ENCODE results near the gene COG4.
"Not testable (repeated sequence)": the region's sequence is repeated elsewhere in the genome, so short reads cannot be mapped to it uniquely, and the experiment has no call there.

Gene COG4

DNA sequence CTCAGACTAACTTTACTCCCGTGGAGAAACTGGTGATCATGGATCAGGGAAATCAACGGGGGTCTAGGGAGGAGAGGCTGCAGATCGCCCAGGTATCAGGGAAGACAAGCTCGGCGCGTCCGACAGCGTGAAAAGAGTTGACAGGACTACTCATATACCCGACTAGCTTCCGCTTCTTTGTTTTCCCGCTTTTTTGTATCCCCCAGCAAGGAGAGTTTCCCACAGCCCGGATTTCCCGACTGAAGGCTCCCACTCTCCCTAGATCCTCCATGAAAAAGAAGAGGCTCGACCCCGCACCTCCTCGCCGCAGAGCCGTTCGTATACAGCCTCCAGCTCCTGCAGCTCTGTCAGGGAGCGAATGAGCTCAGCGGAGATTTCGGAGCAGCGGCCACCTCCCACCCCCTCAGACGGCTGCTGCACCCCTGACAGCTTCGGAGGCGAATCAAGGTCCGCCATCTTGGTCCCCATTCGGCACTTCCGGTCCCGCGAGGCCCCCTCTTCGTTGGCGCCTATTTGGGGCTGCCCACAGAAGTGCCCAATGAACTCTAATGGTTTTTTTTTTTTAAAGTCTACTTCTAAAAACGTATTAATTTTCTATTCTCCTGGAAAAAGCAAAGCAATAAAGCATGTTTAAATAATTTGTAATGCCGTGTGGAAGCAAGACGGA, at the start of gene COG4:
COG4 (minus strand) TSS at position 479 of the 667 bp plus-strand sequence; CDS start at position 468, 11 bp downstream.
- DNase-seq = peak; percentile 93

DNA sequence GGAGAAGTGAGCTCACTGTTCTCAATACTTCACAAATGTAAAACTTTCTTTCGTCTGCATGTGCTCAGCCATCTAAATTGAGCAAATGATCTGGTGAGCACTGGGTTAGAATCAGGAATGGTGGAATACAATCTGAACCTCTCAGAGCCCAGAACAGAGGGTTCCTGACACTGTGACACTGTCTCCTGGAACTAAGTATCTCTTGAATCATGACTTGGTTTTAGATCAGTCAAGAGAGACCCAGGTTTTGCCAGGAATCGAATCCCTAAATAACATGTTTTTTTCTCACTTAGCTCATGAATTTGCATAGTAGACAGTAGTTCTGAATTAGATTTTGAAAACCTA, 49.5 kb upstream of the COG4 start:
- no peak for DNase-seq

DNA sequence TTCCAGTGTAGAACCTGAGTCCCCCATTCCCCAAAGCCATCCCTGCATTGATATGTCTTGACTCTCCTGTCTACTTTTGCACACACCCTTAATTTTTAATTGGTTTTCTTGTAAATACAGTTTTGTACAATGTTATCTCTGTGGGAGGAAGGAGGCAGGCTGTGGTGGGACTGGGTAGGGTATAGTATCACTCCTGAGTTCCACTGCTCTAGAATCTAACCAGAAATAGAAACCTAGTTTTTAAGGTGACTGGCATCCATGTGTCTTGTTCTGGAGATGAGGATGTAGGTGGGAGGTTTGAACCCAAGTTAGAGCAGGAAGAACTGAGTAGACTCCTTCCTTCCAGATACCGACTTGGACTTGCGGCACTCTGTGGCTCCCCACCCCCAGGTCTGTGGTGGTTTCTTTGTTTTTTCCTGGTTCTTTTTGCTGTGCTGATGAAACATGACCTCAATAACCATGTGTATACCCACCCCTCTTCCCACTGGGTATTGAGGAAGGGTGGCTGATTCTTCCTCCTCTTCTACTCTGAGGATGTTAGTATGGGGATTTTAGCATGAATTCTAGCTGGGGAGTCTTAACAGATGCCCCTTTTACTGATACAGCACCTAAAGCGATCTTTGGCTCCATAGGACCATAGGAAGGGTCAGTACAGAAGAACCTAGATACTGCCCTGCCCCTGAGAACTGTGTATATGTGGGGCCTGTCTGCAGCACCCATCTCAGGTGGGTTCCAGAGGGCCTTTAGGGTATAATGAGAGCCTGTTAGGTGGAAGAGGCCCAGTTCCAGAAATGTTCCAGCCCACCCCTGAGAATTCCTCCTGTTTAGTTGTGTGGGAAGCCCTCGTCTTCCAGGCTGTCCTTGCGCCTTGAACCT, 48.9 kb upstream of the COG4 start:
- DNase-seq = no peak

DNA sequence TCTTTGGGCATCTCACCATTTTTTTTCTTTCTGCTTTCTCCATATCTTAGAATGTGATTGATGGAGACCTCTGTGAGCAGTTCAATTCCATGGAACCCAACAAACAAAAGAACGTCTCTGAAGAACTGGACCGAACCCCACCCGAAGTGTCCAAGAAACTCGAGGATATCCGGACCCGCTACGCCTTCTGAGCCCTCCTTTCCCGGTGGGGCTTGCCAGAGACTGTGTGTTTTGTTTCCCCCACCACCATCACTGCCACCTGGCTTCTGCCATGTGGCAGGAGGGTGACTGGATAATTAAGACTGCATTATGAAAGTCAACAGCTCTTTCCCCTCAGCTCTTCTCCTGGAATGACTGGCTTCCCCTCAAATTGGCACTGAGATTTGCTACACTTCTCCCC, 48.3 kb upstream of the COG4 start:
- DNase-seq = no peak

DNA sequence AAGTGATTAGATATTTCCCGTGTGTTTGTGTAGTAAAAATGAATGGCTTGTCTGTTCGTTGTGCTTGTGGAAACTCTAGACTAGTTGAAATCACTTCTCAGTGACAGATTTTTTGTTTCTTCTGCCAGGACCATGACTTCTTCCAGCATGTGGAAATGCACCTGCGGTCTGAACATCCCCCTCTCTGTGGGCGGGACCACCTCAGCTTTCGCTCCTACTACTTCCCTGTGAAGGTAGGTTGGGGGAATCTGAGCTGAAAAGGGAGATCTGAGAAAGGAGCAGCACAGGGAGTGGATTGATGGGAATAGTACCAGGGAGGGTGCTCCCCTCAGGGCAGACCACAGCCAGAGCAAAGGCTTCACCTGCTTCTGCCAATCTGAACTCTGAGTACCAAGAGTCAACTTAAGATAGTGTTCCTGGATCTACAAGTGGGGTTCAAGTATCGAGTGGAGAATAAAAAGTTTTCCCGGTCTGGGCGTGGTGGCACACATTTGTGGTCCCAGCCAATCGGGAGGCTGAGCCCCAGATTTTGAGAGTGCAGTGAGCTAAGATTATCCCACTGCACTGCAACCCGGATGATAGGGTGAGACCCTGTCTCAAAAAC, 47.7 kb upstream of the COG4 start:
- DNase-seq = no peak

DNA sequence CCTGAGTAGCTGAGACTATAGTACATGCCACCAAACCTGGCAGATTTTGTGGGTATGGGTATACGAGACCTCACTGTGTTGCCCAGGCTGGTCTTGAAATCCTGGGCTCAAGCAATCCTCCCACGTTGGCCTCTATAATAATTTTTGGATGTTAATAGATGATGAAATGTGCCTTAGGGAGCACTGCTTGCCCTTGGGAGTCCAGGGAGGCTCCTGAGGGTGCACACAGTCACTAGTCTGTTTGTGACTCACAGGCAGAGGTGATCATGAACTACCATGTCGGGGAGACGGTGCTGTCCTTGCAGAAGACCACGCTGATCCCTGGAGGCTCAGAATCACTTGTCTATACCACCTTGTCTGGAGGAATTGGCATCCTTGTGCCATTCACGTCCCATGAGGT, 46.4 kb upstream of the COG4 start:
- no peak for DNase-seq

DNA sequence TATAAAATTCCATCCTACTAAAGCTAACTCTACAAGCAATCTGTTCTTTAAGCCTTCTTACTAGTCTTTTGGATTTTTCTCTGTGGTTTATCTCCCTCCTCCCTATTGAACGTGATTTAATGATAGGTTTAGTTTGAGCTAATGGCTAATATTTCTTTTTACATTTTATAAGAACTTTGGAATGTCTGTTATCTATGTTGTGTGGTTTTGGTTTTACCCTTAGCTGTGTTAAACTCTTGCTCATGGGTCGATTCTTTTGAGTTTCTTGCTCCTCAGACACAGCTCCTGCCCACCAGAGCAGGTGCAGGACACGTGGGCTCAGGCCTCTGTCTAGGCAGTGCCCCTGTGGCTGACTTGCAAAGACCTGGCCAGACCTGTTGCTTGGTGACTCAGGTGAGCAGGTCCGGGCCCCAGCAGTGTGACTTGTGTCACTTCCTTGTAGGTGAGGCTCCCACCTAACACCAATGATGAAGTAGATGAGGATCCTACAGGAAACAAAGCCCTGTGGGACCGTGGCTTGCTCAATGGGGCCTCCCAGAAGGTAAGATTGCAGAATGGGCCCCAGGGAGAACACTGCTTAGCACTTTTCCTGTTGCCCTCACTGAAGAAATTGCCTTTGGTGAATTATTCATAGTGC, 45.4 kb upstream of the COG4 start:
- DNase-seq = no peak

DNA sequence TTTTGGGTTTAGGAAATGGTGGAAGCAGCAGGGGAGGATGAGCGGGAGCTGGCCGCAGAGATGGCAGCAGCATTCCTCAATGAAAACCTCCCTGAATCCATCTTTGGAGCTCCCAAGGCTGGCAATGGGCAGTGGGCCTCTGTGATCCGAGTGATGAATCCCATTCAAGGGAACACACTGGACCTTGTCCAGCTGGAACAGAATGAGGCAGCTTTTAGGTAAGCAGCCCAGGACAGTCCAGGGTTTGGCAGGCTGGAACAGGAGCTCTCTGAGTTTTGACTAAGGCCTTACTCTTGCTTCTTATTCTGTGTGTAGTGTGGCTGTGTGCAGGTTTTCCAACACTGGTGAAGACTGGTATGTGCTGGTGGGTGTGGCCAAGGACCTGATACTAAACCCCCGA, 41.7 kb upstream of the COG4 start:
- no peak for DNase-seq

DNA sequence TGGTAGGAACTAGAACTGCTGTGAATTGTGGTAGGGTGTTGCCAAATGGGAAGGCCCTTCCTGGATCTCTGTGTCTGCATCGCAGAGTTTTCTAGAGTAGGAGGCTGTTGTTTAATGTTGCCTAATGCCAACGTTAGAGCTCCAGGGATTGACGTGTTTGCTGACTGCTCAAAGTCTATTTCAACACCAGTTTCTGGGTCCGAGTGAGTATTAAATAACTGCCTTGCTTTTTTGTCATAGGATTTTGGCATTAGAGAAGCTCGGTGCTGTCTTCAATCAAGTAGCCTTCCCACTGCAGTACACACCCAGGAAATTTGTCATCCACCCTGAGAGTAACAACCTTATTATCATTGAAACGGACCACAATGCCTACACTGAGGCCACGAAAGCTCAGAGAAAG, 40.3 kb upstream of the COG4 start:
- no peak for DNase-seq

DNA sequence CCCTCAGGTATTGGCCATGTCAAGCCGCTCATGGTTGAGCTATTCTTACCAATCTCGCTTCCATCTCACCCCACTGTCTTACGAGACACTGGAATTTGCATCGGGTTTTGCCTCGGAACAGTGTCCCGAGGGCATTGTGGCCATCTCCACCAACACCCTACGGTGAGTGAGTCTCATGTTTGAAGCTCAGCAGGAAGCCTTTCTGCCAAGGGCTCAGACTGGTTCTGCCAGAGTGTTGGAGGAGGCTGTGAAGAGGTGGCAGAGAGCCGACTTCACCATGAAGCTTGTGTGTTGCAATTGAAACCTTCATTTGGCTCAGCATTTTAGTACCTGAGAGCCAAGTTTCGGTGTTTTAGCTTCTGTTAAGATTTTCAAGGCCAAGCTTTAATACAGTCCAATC, 38.3 kb upstream of the COG4 start:
- no peak for DNase-seq

DNA sequence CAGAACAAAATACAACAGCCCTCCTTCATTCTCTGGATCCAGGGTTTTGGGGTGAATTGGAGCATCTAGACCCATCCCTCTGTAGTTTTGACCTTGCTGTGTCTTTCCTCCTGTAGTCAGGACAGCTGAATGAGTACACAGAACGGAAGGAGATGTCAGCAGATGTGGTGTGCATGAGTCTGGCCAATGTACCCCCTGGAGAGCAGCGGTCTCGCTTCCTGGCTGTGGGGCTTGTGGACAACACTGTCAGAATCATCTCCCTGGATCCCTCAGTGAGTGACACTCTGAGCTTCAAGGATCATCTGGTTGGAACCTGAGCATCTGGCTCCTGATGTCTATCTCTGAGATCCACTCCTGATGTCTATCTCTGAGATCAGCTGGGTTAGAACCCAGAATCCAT, 32.7 kb upstream of the COG4 start:
- no peak for DNase-seq

DNA sequence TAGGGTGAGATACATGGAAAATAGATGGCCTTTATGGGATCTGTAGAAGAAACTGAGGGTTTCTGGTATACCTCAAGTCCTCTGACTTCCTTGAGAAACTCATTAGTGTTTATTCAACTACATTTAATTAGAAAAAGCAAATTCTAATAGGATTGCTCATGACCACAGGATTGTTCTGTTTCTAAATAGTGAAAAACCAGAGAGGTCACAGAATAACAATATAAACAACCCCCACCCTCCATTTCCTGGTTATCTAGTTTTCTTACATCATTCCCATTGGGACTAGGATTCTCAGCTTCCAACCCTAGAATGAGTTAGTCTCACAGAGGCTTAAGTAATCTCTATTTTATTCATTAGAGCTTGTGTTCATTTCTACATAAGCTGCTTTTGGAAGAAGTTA, 30.3 kb upstream of the COG4 start:
- DNase-seq = no peak

DNA sequence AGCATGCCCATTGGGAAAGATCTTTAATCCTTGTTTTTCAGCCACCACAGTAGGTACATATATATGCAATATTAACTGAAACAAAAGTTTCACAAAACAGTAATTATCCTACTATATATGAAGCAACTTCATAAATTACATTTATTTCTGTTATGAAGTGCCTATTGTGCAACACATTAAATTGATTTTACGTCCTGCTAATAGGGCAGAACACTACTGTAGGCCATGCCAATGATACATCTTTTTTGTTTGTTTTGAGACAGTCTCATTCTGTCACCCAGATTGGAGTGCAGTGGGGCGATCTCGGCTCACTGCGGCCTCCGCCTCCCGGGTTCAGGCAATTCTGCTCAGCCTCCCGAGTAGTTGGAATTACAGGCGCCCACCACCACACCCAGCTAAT, 29.3 kb upstream of the COG4 start:
- DNase-seq = no peak

DNA sequence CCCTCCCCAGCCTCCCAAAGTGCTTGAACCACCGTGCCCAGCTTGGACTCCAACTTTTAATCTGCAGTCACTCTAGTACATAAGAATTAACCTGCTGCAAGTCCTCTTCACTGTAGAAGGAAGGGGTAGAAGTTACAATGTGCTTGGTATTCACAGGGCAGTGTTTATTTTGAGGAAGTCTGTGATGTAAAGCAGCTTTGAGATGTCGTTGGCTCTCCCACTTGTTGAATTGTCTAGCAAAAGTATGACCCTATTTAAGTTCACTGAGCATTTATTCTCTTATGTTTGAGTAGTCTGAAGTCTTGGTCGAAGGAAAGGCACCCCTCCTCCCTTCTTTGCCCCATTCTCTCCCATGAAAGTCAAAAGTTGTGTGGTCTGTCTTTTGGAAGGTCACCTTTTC, 28.4 kb upstream of the COG4 start:
- no peak for DNase-seq

DNA sequence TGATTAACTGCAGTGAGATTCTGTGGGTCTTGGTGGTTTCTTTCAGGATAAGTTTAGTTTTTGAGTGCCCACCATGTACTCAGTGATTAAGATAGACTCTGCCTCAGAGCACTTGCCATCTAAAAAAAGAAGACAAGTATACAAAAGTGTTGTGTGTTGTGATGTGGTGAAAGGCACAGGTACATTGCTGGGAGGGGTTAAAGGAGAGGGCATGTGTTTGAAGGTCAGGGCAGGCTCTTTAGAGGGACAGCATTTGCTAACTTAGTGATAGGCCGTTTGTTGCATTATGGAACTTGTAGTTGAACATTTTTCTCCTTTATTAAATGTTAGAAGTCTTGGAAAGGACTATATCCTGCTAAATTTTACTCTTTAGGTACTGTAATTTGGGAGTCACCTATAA, 26.7 kb upstream of the COG4 start:
- no peak for DNase-seq

DNA sequence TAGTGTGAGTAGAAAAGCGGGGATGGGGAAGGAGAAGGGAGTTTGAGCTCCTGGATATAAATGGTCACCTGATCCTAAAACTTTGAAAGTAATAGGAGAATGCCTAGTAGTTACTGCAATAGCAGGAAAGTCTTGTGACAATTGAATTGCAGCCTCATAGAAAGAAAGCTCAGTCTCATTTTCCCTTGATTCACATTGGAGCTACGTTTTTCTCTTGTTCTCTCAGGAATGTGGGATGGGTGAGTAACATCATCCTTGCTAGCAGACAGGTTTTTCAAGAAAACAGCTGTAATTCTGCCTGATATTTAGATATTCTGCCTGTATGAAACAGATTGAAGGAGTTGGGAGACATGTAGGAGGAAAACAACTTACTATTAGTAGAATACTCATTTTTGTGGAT, 25.6 kb upstream of the COG4 start:
- no peak for DNase-seq

DNA sequence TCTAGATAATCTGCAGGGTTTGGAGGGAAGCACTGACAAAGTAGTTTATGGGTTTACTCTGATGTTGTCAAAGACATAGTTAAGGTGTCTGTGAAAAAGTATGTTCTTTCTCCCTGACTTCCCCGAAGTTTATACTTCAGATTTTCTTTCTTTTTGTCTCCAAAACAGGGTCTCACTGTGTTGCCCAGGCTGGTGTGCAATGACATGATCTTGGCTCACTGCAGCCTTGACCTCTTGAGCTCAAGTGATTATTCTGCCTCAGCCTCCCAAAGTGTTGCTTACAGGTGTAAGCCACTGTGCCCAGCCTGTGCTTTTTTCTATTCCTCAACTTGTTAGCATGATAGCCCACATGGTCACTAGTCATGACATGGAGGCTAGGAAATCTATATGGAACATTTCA, 21.2 kb upstream of the COG4 start:
- DNase-seq = no peak

DNA sequence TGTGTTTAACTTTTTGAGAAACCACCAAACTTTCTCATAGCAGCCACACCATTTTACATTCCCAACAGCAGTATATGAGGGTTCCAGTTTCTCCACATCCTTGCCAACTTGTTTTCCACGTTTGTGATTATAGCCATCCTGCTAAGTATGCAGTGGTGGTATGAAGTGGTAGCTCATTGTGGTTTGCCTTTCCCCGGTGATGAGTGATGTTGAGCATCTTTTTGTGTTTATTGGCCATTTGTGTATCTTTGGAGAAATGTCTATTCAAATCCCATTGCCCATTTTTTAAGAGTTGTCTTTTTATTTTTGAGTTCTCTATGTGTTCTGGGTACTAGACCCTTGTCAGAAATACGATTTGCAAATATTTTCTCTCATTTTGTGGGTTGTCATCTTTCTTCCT, 17.6 kb upstream of the COG4 start:
- no peak for DNase-seq

DNA sequence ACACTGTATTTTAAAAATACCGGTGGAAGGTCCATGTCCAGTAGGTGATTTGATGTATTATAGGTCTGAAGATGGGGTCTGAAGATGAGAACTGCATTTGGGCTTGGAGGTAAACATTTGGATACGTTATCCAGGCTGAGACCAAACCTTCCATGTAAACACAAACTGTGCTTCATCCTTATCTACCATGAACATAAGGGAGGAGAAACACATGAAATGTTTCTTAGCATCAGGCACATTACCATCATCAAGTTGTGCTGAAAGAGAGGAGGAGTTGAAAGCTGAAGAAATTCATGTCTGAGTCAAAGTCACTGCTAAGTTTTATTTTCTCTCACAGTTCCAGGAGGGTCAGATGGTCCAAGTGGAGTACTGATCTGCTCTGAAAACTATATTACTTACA, 11.6 kb upstream of the COG4 start:
- no peak for DNase-seq

DNA sequence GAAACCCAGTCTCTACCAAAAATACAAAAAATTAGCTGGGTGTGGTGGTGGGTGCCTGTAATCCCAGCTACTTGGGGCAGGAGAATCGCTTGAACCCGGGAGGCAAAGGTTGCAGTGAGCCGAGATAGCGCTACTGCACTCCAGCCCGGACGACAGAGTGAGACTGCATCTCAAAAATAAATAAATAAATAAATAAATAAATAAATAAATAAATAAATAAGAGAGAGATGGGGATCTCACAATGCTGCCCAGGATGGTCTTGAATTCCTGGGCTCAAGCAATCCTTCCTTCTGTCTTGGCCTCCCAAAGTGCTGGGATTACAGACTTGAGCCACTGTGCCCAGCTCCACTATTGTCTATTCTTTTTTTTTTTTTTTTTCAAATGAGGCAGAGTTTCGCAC, 6.6 kb upstream of the COG4 start:
- not testable (repeated sequence) for DNase-seq

DNA sequence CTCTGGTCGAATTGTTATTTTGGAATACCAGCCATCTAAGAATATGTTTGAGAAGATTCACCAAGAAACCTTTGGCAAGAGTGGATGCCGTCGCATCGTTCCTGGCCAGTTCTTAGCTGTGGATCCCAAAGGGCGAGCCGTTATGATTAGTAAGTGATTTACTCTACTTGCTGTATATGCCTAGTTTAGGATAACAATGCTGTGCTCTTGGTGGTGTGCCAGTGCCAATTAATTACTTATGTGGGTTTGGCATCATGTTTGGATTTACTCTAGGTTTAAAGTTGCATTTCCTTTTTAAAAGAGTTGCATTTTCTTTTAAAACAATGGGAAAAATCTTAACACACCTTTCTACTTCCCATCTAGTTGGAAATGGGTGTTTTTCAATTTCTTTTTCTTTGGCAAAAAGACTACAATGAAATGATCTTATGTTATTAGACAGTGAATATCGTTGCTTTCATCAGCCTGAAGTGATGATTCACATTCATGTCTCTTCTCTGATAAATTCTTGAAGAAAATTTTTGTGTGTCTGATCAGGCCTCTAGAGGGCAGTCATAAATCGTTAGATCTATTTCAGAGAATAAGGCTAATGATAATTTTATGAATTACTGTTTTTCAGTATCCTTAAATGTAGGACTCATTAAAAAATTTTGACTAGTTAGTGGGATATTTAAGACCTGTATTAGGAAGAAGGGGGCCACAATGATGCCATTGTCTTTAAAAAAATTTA, 5.9 kb upstream of the COG4 start:
- DNase-seq = peak; percentile 50

DNA sequence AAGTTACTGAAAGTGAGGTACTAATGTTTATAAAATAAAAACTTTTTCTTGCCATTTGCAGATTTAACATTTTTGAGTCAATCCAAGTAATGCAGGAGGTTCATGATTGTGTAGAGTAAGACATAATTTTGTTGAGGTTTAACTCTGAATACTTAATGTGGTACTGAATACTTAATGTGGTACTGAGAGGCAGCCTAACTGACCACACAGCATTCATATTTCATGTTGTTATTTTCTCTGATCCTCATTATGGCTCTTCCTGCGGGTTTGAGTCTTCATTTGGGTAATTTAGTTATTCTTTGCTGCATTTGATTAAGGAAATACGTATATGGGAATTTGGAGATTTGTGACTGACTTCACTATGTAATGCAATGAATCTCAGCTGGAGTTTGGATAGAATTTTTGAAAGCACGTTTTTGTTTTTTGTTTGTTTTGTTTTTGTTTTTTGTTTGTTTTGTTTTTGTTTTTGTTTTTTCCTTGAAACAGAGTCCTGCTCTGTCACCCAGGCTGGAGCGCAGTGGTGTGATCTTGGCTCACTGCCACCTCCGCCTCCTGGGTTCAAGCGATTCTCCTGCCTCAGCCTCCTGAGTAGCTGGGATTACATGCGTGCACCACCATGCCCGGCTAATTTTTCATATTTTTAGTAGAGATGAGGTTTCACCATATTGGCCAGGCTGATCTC, 4.1 kb upstream of the COG4 start:
- no peak for DNase-seq

DNA sequence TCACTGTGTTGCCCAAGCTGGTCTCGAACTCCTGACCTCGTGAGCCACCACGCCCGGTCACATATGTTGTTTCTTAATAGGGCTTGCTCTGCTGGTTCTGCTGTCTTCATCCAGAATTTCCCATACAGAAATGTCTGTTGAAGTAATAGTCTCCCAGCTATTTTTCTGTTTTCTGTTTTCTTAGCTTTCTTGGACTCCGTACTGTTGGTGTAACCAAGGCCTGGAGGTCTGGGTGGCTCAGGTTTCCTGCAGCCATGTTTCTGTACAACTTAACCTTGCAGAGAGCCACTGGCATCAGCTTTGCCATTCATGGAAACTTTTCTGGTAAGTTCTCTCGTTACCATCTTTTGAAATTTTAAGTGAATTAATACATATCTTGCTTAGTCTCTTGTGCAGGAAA, 3.0 kb upstream of the COG4 start:
- DNase-seq = no peak
